ENCODE data around the gene ABCD3.

Gene ABCD3

GRCh38 chr1:94524531-94524930 is 106.3 kb downstream of the ABCD3 start:
- H3K4me3 ChIP-seq (ENCODE audit: low read depth, low read length), result no peak overlapping the region
- DNase-seq (ENCODE audit: low read depth), result no peak
- TF ChIP-seq, protein P1, sequence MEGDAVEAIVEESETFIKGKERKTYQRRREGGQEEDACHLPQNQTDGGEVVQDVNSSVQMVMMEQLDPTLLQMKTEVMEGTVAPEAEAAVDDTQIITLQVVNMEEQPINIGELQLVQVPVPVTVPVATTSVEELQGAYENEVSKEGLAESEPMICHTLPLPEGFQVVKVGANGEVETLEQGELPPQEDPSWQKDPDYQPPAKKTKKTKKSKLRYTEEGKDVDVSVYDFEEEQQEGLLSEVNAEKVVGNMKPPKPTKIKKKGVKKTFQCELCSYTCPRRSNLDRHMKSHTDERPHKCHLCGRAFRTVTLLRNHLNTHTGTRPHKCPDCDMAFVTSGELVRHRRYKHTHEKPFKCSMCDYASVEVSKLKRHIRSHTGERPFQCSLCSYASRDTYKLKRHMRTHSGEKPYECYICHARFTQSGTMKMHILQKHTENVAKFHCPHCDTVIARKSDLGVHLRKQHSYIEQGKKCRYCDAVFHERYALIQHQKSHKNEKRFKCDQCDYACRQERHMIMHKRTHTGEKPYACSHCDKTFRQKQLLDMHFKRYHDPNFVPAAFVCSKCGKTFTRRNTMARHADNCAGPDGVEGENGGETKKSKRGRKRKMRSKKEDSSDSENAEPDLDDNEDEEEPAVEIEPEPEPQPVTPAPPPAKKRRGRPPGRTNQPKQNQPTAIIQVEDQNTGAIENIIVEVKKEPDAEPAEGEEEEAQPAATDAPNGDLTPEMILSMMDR (IDR thresholded peaks at IDR 0.05; ENCODE audit: insufficient read depth, low read depth, low read length, missing control alignments), result no peak

GRCh38 chr1:94526152-94526980 is 108.2 kb downstream of the ABCD3 start:
- DNase-seq (ENCODE audit: low read depth), result no peak
- TF ChIP-seq, protein P1 (IDR thresholded peaks at IDR 0.05; ENCODE audit: insufficient read depth, low read depth, low read length, missing control alignments), result no peak
- H3K4me3 ChIP-seq (ENCODE audit: low read depth, low read length), result no peak overlapping the region

DNA sequence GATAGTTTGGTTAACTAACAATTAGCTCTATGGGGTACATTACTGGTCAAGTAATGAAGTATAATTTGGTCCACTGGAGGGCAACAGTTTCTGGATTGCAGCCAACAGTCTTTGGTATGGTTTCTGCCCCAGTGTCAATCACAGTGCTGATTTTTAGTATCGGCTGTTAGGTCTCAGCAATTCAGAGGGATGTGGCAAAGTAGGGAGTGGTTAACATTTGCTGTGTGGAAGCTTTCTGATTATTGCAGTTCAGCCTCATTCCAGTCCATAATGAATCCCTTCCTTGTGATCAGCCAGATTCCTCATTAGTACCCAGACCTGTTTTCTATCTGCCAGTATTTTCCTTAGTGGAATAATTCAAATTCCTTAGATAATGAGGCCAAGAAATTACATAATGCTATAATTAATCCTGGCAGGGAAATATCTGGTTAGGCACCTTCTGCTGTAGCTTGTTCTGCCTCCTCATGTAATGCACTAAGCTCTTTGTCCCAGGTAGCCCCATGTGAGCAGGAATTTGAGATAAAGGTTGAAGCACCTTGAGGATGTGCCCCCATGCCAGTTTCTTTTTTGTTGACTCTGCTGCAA is 109.3 kb downstream of the ABCD3 start:
- no peak overlapping the region for H3K4me3 ChIP-seq (ENCODE audit: low read depth, low read length)
- DNase-seq (ENCODE audit: low read depth), result no peak
- TF ChIP-seq, protein P1 (IDR thresholded peaks at IDR 0.05; ENCODE audit: insufficient read depth, low read depth, low read length, missing control alignments), result no peak

- TF ChIP-seq, protein P1 (IDR thresholded peaks at IDR 0.05; ENCODE audit: insufficient read depth, low read depth, low read length, missing control alignments), result no peak
- DNase-seq (ENCODE audit: low read depth), result no peak
- no peak overlapping the region for H3K4me3 ChIP-seq (ENCODE audit: low read depth, low read length)
These were observed 110.1 kb downstream of the ABCD3 start for GRCh38 chr1:94528299-94528698.

DNA sequence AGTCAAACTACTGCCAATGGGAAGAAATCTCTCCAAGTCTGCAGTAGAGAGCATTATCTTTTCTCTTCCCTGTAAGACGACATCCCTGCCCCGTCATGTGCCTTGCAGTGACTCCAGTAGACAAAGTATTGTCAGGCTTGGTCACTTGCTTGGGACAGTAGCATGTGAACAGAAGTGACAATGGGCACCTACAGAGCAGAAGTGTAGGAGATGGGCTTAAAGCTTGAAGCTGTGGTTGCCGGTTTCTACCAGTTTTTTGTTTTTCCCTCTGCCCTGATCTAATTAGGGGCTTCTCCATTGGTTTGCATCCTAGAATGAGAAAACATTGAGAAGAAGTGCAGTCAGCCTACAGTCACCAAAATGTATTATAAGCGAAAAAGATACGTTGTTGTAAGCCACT is 110.6 kb downstream of the ABCD3 start:
- TF ChIP-seq, protein P1 (IDR thresholded peaks at IDR 0.05; ENCODE audit: insufficient read depth, low read depth, low read length, missing control alignments), result no peak
- H3K4me3 ChIP-seq (ENCODE audit: low read depth, low read length), result no peak overlapping the region
- no peak for DNase-seq (ENCODE audit: low read depth)

GRCh38 chr1:94529416-94529815 is 111.2 kb downstream of the ABCD3 start:
- TF ChIP-seq, protein P1 (IDR thresholded peaks at IDR 0.05; ENCODE audit: insufficient read depth, low read depth, low read length, missing control alignments), result no peak
- no peak for DNase-seq (ENCODE audit: low read depth)
- H3K4me3 ChIP-seq (ENCODE audit: low read depth, low read length), result no peak overlapping the region
